Measurements from ENCODE around the gene ARHGEF28.

Gene ARHGEF28

DNA sequence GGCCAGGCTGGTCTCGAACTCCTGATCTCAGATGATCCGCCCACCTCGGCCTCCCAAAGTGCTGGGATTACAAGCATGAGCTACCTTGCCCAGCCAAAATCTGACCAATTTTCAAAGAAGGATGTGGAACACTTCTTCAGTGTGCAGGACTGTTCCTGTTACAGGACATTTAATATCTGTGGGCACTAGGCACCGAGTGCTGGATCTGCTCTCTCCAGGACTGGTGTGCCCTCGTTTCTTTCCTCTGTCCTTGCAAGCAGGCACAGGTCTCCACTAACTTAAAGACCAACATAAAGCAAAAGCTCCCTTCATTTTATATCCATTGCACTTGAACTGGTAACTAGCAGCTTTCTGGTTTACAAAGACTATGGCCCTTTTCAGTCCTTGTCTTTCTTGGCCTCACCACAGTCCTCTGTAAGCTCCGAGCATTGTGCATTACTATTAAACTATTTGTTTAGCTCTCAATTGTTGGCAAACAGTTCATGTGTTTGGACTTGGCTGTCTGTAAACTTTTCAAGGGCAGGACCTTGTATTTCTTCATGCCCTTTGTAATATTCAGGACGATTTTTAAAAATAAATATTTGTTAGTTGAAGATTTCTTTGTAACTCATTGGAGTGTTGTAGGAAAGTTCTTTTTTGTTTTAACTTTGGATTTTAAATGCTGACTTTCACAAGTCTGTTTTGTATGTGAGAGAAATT is 37.3 kb downstream of the ARHGEF28 start:
- Histone ChIP-seq H3K27ac (no peak overlapping the region), H3K27me3 (replicated peaks) (no peaks in the 10 kb centered on the region), H3K4me3 (ENCODE audit: low read depth, low read length) (no peak overlapping the region), H3K36me3 (replicated peaks) (no peaks in the 10 kb centered on the region)
- in situ Hi-C loops (cut with HindIII; ENCODE audit: low pct_ligation_motif_present, low sequenced_read_pairs): no loop called here
- DNase-seq: no peak
- TF ChIP-seq, protein P1, sequence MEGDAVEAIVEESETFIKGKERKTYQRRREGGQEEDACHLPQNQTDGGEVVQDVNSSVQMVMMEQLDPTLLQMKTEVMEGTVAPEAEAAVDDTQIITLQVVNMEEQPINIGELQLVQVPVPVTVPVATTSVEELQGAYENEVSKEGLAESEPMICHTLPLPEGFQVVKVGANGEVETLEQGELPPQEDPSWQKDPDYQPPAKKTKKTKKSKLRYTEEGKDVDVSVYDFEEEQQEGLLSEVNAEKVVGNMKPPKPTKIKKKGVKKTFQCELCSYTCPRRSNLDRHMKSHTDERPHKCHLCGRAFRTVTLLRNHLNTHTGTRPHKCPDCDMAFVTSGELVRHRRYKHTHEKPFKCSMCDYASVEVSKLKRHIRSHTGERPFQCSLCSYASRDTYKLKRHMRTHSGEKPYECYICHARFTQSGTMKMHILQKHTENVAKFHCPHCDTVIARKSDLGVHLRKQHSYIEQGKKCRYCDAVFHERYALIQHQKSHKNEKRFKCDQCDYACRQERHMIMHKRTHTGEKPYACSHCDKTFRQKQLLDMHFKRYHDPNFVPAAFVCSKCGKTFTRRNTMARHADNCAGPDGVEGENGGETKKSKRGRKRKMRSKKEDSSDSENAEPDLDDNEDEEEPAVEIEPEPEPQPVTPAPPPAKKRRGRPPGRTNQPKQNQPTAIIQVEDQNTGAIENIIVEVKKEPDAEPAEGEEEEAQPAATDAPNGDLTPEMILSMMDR (IDR thresholded peaks at IDR 0.05; ENCODE audit: low read depth, low read length, missing control alignments): no peak

DNA sequence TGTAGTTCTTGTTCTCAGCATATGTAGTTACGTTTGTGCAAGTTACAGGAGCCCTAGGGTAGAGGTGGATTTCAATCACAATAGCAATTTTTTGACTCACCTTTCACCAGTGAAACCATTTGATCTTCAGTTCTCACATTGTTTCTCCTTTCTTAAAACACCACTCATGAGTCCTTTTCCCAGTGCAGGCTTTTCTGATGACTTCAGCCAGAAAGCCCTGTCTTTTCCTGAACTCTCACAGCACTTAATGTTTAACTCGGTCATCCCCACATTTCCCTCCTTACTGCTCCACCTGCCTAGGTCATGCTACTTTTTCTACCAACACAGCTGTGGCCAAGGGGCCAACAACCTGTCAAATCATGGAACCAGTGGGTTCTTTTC is 37.9 kb downstream of the ARHGEF28 start:
- H3K36me3 ChIP-seq (replicated peaks): no peaks in the 10 kb centered on the region
- H3K27me3 ChIP-seq (replicated peaks): no peaks in the 10 kb centered on the region
- in situ Hi-C loops (cut with HindIII; ENCODE audit: low pct_ligation_motif_present, low sequenced_read_pairs): no loop called here
- no peak overlapping the region for H3K4me3 ChIP-seq (ENCODE audit: low read depth, low read length)
- no peak for DNase-seq
- TF ChIP-seq, protein P1 (IDR thresholded peaks at IDR 0.05; ENCODE audit: low read depth, low read length, missing control alignments): no peak
- no peak overlapping the region for H3K27ac ChIP-seq

DNA sequence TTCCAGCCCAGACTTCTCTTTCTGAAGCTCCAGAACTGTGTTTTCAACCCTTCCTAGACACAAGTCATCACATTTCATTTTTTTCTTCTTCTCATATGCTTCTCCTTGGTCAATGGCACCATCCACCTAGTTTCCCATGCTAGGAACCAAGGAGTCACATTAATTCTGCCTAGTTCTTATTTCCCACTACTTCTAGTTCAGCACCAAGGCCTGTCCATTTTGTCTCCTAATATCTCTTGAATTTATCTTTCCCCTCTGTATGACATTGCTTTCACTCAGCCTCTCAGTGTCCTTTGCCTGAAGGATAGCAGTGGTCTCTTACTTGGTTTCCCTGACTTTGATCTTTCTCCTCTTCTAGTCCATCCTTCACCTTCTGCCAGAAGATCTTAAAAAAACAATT is 38.8 kb downstream of the ARHGEF28 start:
- in situ Hi-C loops (cut with HindIII; ENCODE audit: low pct_ligation_motif_present, low sequenced_read_pairs): no loop called here
- H3K4me3 ChIP-seq (ENCODE audit: low read depth, low read length): no peak overlapping the region
- DNase-seq: no peak
- no peaks in the 10 kb centered on the region for H3K27me3 ChIP-seq (replicated peaks)
- H3K36me3 ChIP-seq (replicated peaks): no peaks in the 10 kb centered on the region
- H3K27ac ChIP-seq: no peak overlapping the region
- TF ChIP-seq, protein P1 (IDR thresholded peaks at IDR 0.05; ENCODE audit: low read depth, low read length, missing control alignments): no peak

DNA sequence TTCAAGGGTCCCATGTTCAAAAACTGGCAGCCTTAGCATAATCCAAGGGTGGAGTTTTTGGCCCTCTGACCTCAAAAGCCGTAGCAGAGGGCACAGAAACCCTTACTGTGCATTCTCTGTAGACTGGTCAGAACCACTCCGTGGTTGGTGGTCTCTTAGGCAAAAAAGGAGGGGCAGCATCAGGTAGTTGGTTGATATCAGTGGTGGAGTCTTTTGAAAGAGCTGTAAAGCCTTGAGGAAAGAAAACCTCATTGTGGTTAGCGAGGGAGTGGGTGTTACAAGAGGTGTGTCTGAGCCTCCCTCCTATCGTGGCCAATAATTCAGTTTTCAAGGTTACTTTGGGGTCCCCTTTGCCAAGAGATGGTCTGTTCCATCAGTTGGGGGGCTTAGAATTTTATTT is 40.9 kb downstream of the ARHGEF28 start:
- DNase-seq: no peak
- no peaks in the 10 kb centered on the region for H3K27me3 ChIP-seq (replicated peaks)
- H3K4me3 ChIP-seq (ENCODE audit: low read depth, low read length): no peak overlapping the region
- H3K36me3 ChIP-seq (replicated peaks): no peaks in the 10 kb centered on the region
- TF ChIP-seq, protein P1 (IDR thresholded peaks at IDR 0.05; ENCODE audit: low read depth, low read length, missing control alignments): no peak
- in situ Hi-C loops (cut with HindIII; ENCODE audit: low pct_ligation_motif_present, low sequenced_read_pairs): no loop called here
- H3K27ac ChIP-seq: no peak overlapping the region

DNA sequence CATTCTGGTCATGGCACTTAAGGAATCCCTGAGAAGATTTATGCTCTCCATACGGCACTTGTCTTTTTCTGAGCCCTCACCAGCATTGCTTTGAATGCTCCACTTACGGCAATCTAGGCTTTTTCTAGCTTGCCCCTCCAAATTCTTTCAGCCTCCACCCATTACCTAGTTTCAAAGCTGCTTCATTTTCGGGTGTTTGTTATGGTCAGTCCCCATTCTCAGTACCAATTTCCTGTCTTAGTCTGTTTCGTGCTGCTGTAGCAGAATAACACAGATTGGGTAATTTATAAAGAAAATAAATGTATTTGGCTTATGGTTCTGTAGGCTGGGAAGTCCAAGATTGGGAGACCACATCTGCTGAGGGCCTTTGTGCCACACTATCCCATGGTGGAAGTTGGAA is 42.0 kb downstream of the ARHGEF28 start:
- DNase-seq: no peak
- in situ Hi-C loops (cut with HindIII; ENCODE audit: low pct_ligation_motif_present, low sequenced_read_pairs): no loop called here
- H3K36me3 ChIP-seq (replicated peaks): no peaks in the 10 kb centered on the region
- H3K27me3 ChIP-seq (replicated peaks): no peaks in the 10 kb centered on the region
- TF ChIP-seq, protein P1 (IDR thresholded peaks at IDR 0.05; ENCODE audit: low read depth, low read length, missing control alignments): no peak
- no peak overlapping the region for H3K27ac ChIP-seq
- H3K4me3 ChIP-seq (ENCODE audit: low read depth, low read length): no peak overlapping the region

Measured in brain microvascular endothelial cell (primary cell).